Lower leg skin (tissue), 3 donors: ENCODE measurements around the gene ADISSP.

ENCODE experiments used
- POLR2A ChIP-seq, 2 donors: fragments of 450-650 bp; IDR thresholded peaks; one replicate each; pipeline ENCODE4 v1.6.1; 2016 to 2017; ENCODE audit warnings: antibody characterized with exemption in 2 of 2, mild to moderate bottlenecking in 1 of 2, moderate library complexity in 1 of 2
- TF ChIP-seq, protein P1 (sequence below), 3 donors: fragments of 450-650 bp; IDR thresholded peaks; one replicate each; pipeline ENCODE4 v1.5.1; 2016; ENCODE audit warnings: antibody characterized with exemption in 3 of 3, mild to moderate bottlenecking in 3 of 3, moderate library complexity in 2 of 3

DNA sequence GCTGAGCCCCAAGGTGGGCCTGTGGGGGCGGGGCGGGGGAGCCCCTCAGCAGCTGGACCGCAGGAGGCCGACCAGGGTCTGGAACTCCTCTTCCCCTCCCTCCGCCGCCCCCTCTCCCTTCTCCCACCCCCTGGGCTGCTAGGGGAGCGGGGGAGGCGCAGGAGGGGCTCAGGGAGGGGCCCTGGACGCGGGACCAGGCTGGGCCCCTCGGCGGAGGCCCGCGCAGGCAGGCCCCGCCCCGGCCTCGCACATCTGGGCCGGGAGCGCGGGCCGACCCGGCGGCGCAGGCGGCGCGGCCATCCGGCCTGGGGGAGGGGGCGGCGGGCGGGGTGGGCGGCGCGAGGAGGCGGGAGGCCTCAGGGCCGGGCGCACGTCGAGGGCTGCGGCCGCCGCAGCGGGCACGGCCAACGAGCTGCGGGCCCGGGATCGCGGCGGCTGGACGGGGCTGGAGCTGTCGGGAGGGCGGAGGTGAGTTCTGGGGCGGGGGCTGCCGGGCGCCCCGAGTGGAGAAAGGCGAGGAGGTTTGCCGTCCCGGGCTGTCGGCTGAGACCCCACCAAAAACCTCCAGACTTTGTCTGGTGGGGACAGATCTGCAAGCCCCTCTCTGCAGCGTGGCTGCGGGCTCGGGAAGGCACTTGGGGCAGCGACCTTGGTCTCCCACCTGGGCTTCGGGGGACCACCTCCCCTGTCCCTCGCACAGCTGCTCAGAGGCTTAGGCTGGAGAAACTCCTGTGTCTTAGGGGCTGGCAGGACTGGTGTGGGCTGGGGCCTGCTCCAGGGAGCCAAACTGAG lies 35.0 kb downstream of the ADISSP start, which contains the start of gene HSPA12B:
- TF ChIP-seq, protein P1, sequence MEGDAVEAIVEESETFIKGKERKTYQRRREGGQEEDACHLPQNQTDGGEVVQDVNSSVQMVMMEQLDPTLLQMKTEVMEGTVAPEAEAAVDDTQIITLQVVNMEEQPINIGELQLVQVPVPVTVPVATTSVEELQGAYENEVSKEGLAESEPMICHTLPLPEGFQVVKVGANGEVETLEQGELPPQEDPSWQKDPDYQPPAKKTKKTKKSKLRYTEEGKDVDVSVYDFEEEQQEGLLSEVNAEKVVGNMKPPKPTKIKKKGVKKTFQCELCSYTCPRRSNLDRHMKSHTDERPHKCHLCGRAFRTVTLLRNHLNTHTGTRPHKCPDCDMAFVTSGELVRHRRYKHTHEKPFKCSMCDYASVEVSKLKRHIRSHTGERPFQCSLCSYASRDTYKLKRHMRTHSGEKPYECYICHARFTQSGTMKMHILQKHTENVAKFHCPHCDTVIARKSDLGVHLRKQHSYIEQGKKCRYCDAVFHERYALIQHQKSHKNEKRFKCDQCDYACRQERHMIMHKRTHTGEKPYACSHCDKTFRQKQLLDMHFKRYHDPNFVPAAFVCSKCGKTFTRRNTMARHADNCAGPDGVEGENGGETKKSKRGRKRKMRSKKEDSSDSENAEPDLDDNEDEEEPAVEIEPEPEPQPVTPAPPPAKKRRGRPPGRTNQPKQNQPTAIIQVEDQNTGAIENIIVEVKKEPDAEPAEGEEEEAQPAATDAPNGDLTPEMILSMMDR (IDR thresholded peaks at IDR 0.05), result no peak
- TF ChIP-seq POLR2A (IDR thresholded peaks at IDR 0.05), result no peak
